NK-92 (cell line): ENCODE measurements around the gene RAB28.
"Not testable (repeated sequence)": the region's sequence is repeated elsewhere in the genome, so short reads cannot be mapped to it uniquely, and the experiment has no call there.

ENCODE experiments used
- DNase-seq: peaks from one replicate; lab custom pipeline; 2025; ENCODE audit not compliant: unreplicated experiment; lab: John Stamatoyannopoulos, UW

The RAB28 gene

GRCh38 chr4:13452927-13453579, 31.1 kb downstream of the RAB28 start:
- no peak for DNase-seq

- no peak for DNase-seq
Measured at GRCh38 chr4:13449590-13449989, 34.5 kb downstream of the RAB28 start.

- DNase-seq, result no peak
Measured at GRCh38 chr4:13445841-13446790, 38.0 kb downstream of the RAB28 start.

GRCh38 chr4:13441506-13441905, 42.6 kb downstream of the RAB28 start:
- DNase-seq, result no peak

- no peak for DNase-seq
Measured at GRCh38 chr4:13436962-13437361, 47.2 kb downstream of the RAB28 start.

- DNase-seq, result no peak
Measured at GRCh38 chr4:13432453-13432852, 51.7 kb downstream of the RAB28 start.

GRCh38 chr4:13430834-13431568, 53.1 kb downstream of the RAB28 start:
- DNase-seq, result no peak

GRCh38 chr4:13427599-13428325, 56.4 kb downstream of the RAB28 start:
- DNase-seq, result no peak

- no peak for DNase-seq
Measured at GRCh38 chr4:13415068-13415785, 68.9 kb downstream of the RAB28 start.

GRCh38 chr4:13413729-13414437, 70.3 kb downstream of the RAB28 start:
- DNase-seq, result no peak

GRCh38 chr4:13411942-13412341, 72.2 kb downstream of the RAB28 start:
- DNase-seq, result no peak

- no peak for DNase-seq
Measured at GRCh38 chr4:13409324-13409723, 74.8 kb downstream of the RAB28 start.

- DNase-seq, result not testable (repeated sequence)
Measured at GRCh38 chr4:13406156-13406555, 78.0 kb downstream of the RAB28 start.

GRCh38 chr4:13403833-13404232, 80.3 kb downstream of the RAB28 start:
- no peak for DNase-seq

- DNase-seq, result no peak
Measured at GRCh38 chr4:13403326-13403725, 80.8 kb downstream of the RAB28 start.

GRCh38 chr4:13399257-13399656, 84.9 kb downstream of the RAB28 start:
- DNase-seq, result no peak

GRCh38 chr4:13396161-13396560, 88.0 kb downstream of the RAB28 start:
- DNase-seq, result no peak

GRCh38 chr4:13389901-13390300, 94.2 kb downstream of the RAB28 start:
- not testable (repeated sequence) for DNase-seq

GRCh38 chr4:13386405-13387107, 97.6 kb downstream of the RAB28 start:
- no peak for DNase-seq
